ENCODE data around the gene ABLIM2.

Gene ABLIM2

GRCh38 chr4:8203052-8203401 lies 44.4 kb upstream of the ABLIM2 start:
- H3K27ac ChIP-seq (replicated peaks): no peak overlapping the region
- H3K4me3 ChIP-seq (replicated peaks; ENCODE audit: insufficient read depth, low read length): no peak overlapping the region
- no peak for DNase-seq (ENCODE audit: low read depth in 1 of 2, low spot score in 1 of 2)
- H3K27me3 ChIP-seq (ENCODE audit: insufficient read depth, poor library complexity, severe bottlenecking): no peaks in the 10 kb centered on the region
- no peak for TF ChIP-seq SPI1 (IDR thresholded peaks at IDR 0.05; ENCODE audit: borderline replicate concordance, low read depth)
- no peak for TF ChIP-seq REST (IDR thresholded peaks at IDR 0.05; ENCODE audit: insufficient replicate concordance, low read depth)
- no peak for TF ChIP-seq CTCF (IDR thresholded peaks at IDR 0.05; ENCODE audit: insufficient read depth, low read length)
- no peak for TF ChIP-seq POLR2AphosphoS5 (IDR thresholded peaks at IDR 0.05; ENCODE audit: low read depth)
- no peak for TF ChIP-seq GABPA (IDR thresholded peaks at IDR 0.05; ENCODE audit: low read depth)

GRCh38 chr4:8202108-8203051 lies 43.8 kb upstream of the ABLIM2 start:
- Histone ChIP-seq H3K27ac (replicated peaks) (no peak overlapping the region; the same call in 1 of the 2 replicates), H3K27me3 (ENCODE audit: insufficient read depth, poor library complexity, severe bottlenecking) (no peaks in the 10 kb centered on the region), H3K4me3 (replicated peaks; ENCODE audit: insufficient read depth, low read length) (no peak overlapping the region)
- DNase-seq (ENCODE audit: low read depth in 1 of 2, low spot score in 1 of 2): peak in 1 of 2 experiments; percentile 35
- no peak for TF ChIP-seq POLR2AphosphoS5 (IDR thresholded peaks at IDR 0.05; ENCODE audit: low read depth)
- no peak for TF ChIP-seq SPI1 (IDR thresholded peaks at IDR 0.05; ENCODE audit: borderline replicate concordance, low read depth)
- TF ChIP-seq CTCF (IDR thresholded peaks at IDR 0.05; ENCODE audit: insufficient read depth, low read length): no peak
- no peak for TF ChIP-seq GABPA (IDR thresholded peaks at IDR 0.05; ENCODE audit: low read depth)
- TF ChIP-seq REST (IDR thresholded peaks at IDR 0.05; ENCODE audit: insufficient replicate concordance, low read depth): no peak

GRCh38 chr4:8201321-8201781 lies 42.7 kb upstream of the ABLIM2 start:
- H3K27me3 ChIP-seq (ENCODE audit: insufficient read depth, poor library complexity, severe bottlenecking): no peaks in the 10 kb centered on the region
- H3K4me3 ChIP-seq (replicated peaks; ENCODE audit: insufficient read depth, low read length): no peak overlapping the region
- DNase-seq (ENCODE audit: low read depth in 1 of 2, low spot score in 1 of 2): peak in 1 of 2 experiments; percentile 71
- no peak for TF ChIP-seq GABPA (IDR thresholded peaks at IDR 0.05; ENCODE audit: low read depth)
- TF ChIP-seq POLR2AphosphoS5 (IDR thresholded peaks at IDR 0.05; ENCODE audit: low read depth): 0 out of 2 replicates have a peak, but pooled peaks have one; percentile 15
- peak; percentile 89 for TF ChIP-seq SPI1 (IDR thresholded peaks at IDR 0.05; ENCODE audit: borderline replicate concordance, low read depth)
- peak overlapping the region; percentile 68 for H3K27ac ChIP-seq (replicated peaks)

- Histone ChIP-seq H3K27ac (replicated peaks) (peak overlapping the region; percentile 74), H3K4me3 (replicated peaks; ENCODE audit: insufficient read depth, low read length) (no peak overlapping the region; the same call in 1 of the 2 replicates), H3K27me3 (ENCODE audit: insufficient read depth, poor library complexity, severe bottlenecking) (no peaks in the 10 kb centered on the region)
- no peak for TF ChIP-seq POLR2AphosphoS5 (IDR thresholded peaks at IDR 0.05; ENCODE audit: low read depth)
- TF ChIP-seq GABPA (IDR thresholded peaks at IDR 0.05; ENCODE audit: low read depth): no peak
- TF ChIP-seq SPI1 (IDR thresholded peaks at IDR 0.05; ENCODE audit: borderline replicate concordance, low read depth): no peak
- TF ChIP-seq REST (IDR thresholded peaks at IDR 0.05; ENCODE audit: insufficient replicate concordance, low read depth): no peak
- TF ChIP-seq CTCF (IDR thresholded peaks at IDR 0.05; ENCODE audit: insufficient read depth, low read length): no peak
- DNase-seq (ENCODE audit: low read depth in 1 of 2, low spot score in 1 of 2): no peak
These were observed 41.8 kb upstream of the ABLIM2 start for GRCh38 chr4:8200302-8200975.
